ENCODE measurements around the gene ACSS1.

DNA sequence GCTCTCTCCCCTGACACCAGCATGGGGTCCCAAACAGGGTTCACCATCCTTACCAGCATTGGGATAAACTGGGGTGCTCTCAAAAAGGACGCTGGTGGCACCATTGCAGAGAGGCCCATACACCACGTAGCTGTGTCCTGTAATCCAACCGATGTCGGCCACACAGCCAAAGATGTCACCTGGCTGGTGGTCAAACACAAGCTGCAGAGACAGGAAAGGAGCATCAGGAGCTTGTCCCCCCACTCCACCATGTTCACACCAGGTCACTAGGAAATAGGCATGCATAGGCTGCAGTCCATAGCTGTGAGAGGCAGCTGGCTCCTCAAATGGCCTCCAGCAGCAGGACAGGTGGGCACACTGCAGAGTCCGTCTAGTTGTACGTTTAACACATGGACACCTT lies 36.6 kb downstream of the ACSS1 start:
- TF ChIP-seq POLR2A (IDR thresholded peaks at IDR 0.05; ENCODE audit: low read length) (no peak), GATA1 (IDR thresholded peaks at IDR 0.05; ENCODE audit: low read depth, low read length) (no peak)

Data from erythroblast (primary cell).